Psoas muscle (tissue), 8 donors: ENCODE measurements around the gene RTL5. TPM values are rescaled to one million over a fixed set of nuclear protein-coding genes. Genes with fewer than 3 reads are reported as not detected.

Source experiments
- ATAC-seq, 4 donors: fragments of 200-7000 bp; cut with Tn5 transposase; one replicate each; pipeline ENCODE4 v1.9.1; 2020; ENCODE audit warnings: moderate library complexity in 3 of 4, mild to moderate bottlenecking in 2 of 4
- DNase-seq, 2 donors: peaks; one replicate each; pipeline ENCODE4 v3.0.0-alpha.2; 2020
- H3K27ac ChIP-seq: fragments of 200-600 bp; one replicate; pipeline ENCODE4 v1.8.0; 2022
- H3K27me3 ChIP-seq, 3 donors: fragments of 200-600 bp in 1 of 3; one replicate each; pipeline versions ENCODE4 v1.6.1 to v1.8.0; 2013 to 2022; ENCODE audit warnings: low read length in 2 of 3, mild to moderate bottlenecking in 2 of 3, moderate library complexity in 1 of 3; ENCODE audit not compliant: insufficient read depth in 3 of 3
- H3K36me3 ChIP-seq, 2 donors: fragments of 200-600 bp in 1 of 2; one replicate each; pipeline versions ENCODE4 v1.6.1 to v1.8.0; 2013 to 2022; ENCODE audit warnings: low read depth in 1 of 2, mild to moderate bottlenecking in 1 of 2, moderate library complexity in 1 of 2; ENCODE audit not compliant: insufficient read depth in 1 of 2
- H3K4me1 ChIP-seq: fragments of 200-600 bp; one replicate; pipeline ENCODE4 v1.8.0; 2022
- H3K4me3 ChIP-seq: fragments of 200-600 bp; one replicate; pipeline ENCODE4 v1.8.0; 2022; ENCODE audit warnings: mild to moderate bottlenecking
- H3K9me3 ChIP-seq: fragments of 200-600 bp; one replicate; pipeline ENCODE4 v1.8.0; 2022
- CTCF ChIP-seq: fragments of 200-600 bp; IDR thresholded peaks from one replicate; pipeline ENCODE4 v1.8.0; 2022; ENCODE audit warnings: antibody characterized with exemption
- WGBS, 3 donors: extraction: QIAGEN DNeasy Blood & Tissue Kit; methylation state at CpG; one replicate each; pipeline versions ENCODE4 v1.1.6 to v1.1.7; 2013; 5-methylcytosine and 5-hydroxymethylcytosine counted together
- intact Hi-C, 2 donors: fragments of 100-400 bp; cut with DNase I; formaldehyde crosslinking; loops; one replicate each; pipeline versions ENCODE4 v1.11.0 to v1.14.2; 2022
- polyA plus RNA-seq, 3 donors: library from polyadenylated mRNA; stranded (reverse); fragments of 200-250 nt; gene quantifications; one replicate each; pipeline ENCODE4 v1.2.3, GENCODE V29; 2013
- total RNA-seq, 4 donors: library from RNA; stranded (reverse); fragmentation: NEBNext Ultra II Directional in 2 of 4; extraction: Animal tissue kit (Norgen Biotek cat#: 25700) in 2 of 4; gene quantifications; one replicate each; pipeline versions ENCODE4 v1.2.1 to v1.2.4, GENCODE V29; 2021 to 2023
- donor health status: healthy with polysubstance abuse.
- donor health status: DM: no; HTN: no; CAD: no; lungs with moderate emphysema.
- donor health status: Bipolar disorder and iron deficiency.
- donor health status: healthy.
- donor health status: DM: yes; HTN: yes; CAD: no.
- donor health status: DM: no; HTN: no; CAD: no.
- donor health status: DM: no; HTN: no; CAD: no.
- donor health status: DM: yes; HTN: yes; CAD: no.

Gene RTL5
- total and polyA plus RNA-seq, 7 donors = 0.37 to 2.2 (median 0.91) TPM

GRCh38 chrX:72145181-72145580, 13.5 kb upstream of the RTL5 start:
- WGBS, 3 donors = 38 to 44% (median 38%) methylated on average over 2 of the region's 2 CpGs
- ATAC-seq = no peak
- intact Hi-C loops = no loop called here
- Histone ChIP-seq H3K4me1 (no peaks in the 10 kb centered on the region), H3K9me3 (no peaks in the 10 kb centered on the region), H3K4me3 (no peak overlapping the region), H3K27ac (no peak overlapping the region), H3K36me3 (no peaks in the 10 kb centered on the region), H3K27me3 (peaks cover 0 to 19% (median 0%) of the 10 kb centered on the region in 3 donors)
- DNase-seq = no peak
- TF ChIP-seq CTCF = no peak

- DNase-seq = no peak
- WGBS, 3 donors = 46 to 59% (median 46%) methylated on average over 2 of the region's 2 CpGs
- Histone ChIP-seq H3K4me3 (no peak overlapping the region), H3K9me3 (no peaks in the 10 kb centered on the region), H3K36me3 (no peaks in the 10 kb centered on the region), H3K4me1 (no peaks in the 10 kb centered on the region), H3K27ac (no peak overlapping the region), H3K27me3 (peaks cover 0 to 13% (median 0%) of the 10 kb centered on the region in 3 donors)
- intact Hi-C loops = no loop called here
- no peak for ATAC-seq
- no peak for TF ChIP-seq CTCF
These were observed 11.8 kb upstream of the RTL5 start for GRCh38 chrX:72143609-72143907.

GRCh38 chrX:72142794-72143608, 11.3 kb upstream of the RTL5 start:
- Histone ChIP-seq H3K4me1 (no peaks in the 10 kb centered on the region), H3K27ac (no peak overlapping the region), H3K36me3 (no peaks in the 10 kb centered on the region), H3K4me3 (no peak overlapping the region), H3K27me3 (peaks cover 0 to 8% (median 0%) of the 10 kb centered on the region in 3 donors), H3K9me3 (no peaks in the 10 kb centered on the region)
- DNase-seq = no peak
- no peak for ATAC-seq
- 59 to 68% (median 67%) methylated on average over 10 to 11 of the region's 11 CpGs for WGBS, 3 donors
- no peak for TF ChIP-seq CTCF
- intact Hi-C loops = no loop called here

GRCh38 chrX:72142094-72142793, 10.5 kb upstream of the RTL5 start:
- intact Hi-C loops = no loop called here
- no peak for DNase-seq
- Histone ChIP-seq H3K4me1 (no peaks in the 10 kb centered on the region), H3K4me3 (no peak overlapping the region), H3K27me3 (peaks cover 0 to 3% (median 0%) of the 10 kb centered on the region in 3 donors), H3K27ac (no peak overlapping the region), H3K36me3 (no peaks in the 10 kb centered on the region), H3K9me3 (no peaks in the 10 kb centered on the region)
- WGBS, 3 donors = 48 to 60% (median 48%) methylated on average over 8 of the region's 8 CpGs
- ATAC-seq = no peak
- TF ChIP-seq CTCF = no peak
